ENCODE data around the gene CPT1A. TPM values are rescaled to one million over a fixed set of nuclear protein-coding genes. Genes with fewer than 3 reads are reported as not detected.

The CPT1A gene
- polyA plus RNA-seq, 2 donors = 8.4 to 13.8 TPM

GRCh38 chr11:68855205-68855981 is 13.7 kb upstream of the CPT1A start:
- Histone ChIP-seq H3K4me3 (ENCODE audit: low read depth in 1 of 2, low read length in 2 of 2) (peak overlapping the region; percentile 32 to 43), H3K27me3 (ENCODE audit: control insufficient read depth in 1 of 2, insufficient read depth in 2 of 2, low read length in 2 of 2) (peaks cover 0 to 8% of the 10 kb centered on the region in 2 donors), H3K4me1 (ENCODE audit: control insufficient read depth in 2 of 2, insufficient read depth in 2 of 2, low read length in 1 of 2) (peaks cover 3% of the 10 kb centered on the region in 2 donors), H3K27ac (ENCODE audit: low read depth in 2 of 2, low read length in 1 of 2) (peak overlapping the region in 1 of 2 donors; percentile 27), H3K9me3 (ENCODE audit: control insufficient read depth in 2 of 2, insufficient read depth in 1 of 2, low read depth in 1 of 2, low read length in 1 of 2) (no peaks in the 10 kb centered on the region), H3K36me3 (ENCODE audit: control insufficient read depth in 2 of 2, insufficient read depth in 2 of 2, low read length in 1 of 2) (no peaks in the 10 kb centered on the region)
- WGBS, 2 donors = 7% methylated on average over 54 to 62 of the region's 62 CpGs

GRCh38 chr11:68854273-68854958 is 12.7 kb upstream of the CPT1A start:
- H3K27ac ChIP-seq (ENCODE audit: low read depth in 2 of 2, low read length in 1 of 2) = no peak overlapping the region
- H3K4me1 ChIP-seq (ENCODE audit: control insufficient read depth in 2 of 2, insufficient read depth in 2 of 2, low read length in 1 of 2) = peaks cover 3% of the 10 kb centered on the region in 2 donors
- no peaks in the 10 kb centered on the region for H3K36me3 ChIP-seq (ENCODE audit: control insufficient read depth in 2 of 2, insufficient read depth in 2 of 2, low read length in 1 of 2)
- H3K9me3 ChIP-seq (ENCODE audit: control insufficient read depth in 2 of 2, insufficient read depth in 1 of 2, low read depth in 1 of 2, low read length in 1 of 2) = no peaks in the 10 kb centered on the region
- peaks cover 0 to 8% of the 10 kb centered on the region in 2 donors for H3K27me3 ChIP-seq (ENCODE audit: control insufficient read depth in 1 of 2, insufficient read depth in 2 of 2, low read length in 2 of 2)
- no peak overlapping the region for H3K4me3 ChIP-seq (ENCODE audit: low read depth in 1 of 2, low read length in 2 of 2)
- 21% methylated on average over 42 of the region's 42 CpGs for WGBS, 2 donors

- H3K4me3 ChIP-seq (ENCODE audit: low read depth in 1 of 2, low read length in 2 of 2) = no peak overlapping the region
- no peaks in the 10 kb centered on the region for H3K36me3 ChIP-seq (ENCODE audit: control insufficient read depth in 2 of 2, insufficient read depth in 2 of 2, low read length in 1 of 2)
- 75 to 83% methylated on average over 8 of the region's 8 CpGs for WGBS, 2 donors
- no peak overlapping the region for H3K27ac ChIP-seq (ENCODE audit: low read depth in 2 of 2, low read length in 1 of 2)
- H3K9me3 ChIP-seq (ENCODE audit: control insufficient read depth in 2 of 2, insufficient read depth in 1 of 2, low read depth in 1 of 2, low read length in 1 of 2) = no peaks in the 10 kb centered on the region
- peaks cover 3% of the 10 kb centered on the region in 2 donors for H3K4me1 ChIP-seq (ENCODE audit: control insufficient read depth in 2 of 2, insufficient read depth in 2 of 2, low read length in 1 of 2)
- peaks cover 0 to 8% of the 10 kb centered on the region in 2 donors for H3K27me3 ChIP-seq (ENCODE audit: control insufficient read depth in 1 of 2, insufficient read depth in 2 of 2, low read length in 2 of 2)
Measured at GRCh38 chr11:68852628-68853027, 10.9 kb upstream of the CPT1A start.

GRCh38 chr11:68848429-68848828 is 6.7 kb upstream of the CPT1A start:
- Histone ChIP-seq H3K4me1 (ENCODE audit: control insufficient read depth in 2 of 2, insufficient read depth in 2 of 2, low read length in 1 of 2) (peaks cover 0 to 2% of the 10 kb centered on the region in 2 donors), H3K4me3 (ENCODE audit: low read depth in 1 of 2, low read length in 2 of 2) (no peak overlapping the region), H3K27ac (ENCODE audit: low read depth in 2 of 2, low read length in 1 of 2) (no peak overlapping the region), H3K36me3 (ENCODE audit: control insufficient read depth in 2 of 2, insufficient read depth in 2 of 2, low read length in 1 of 2) (no peaks in the 10 kb centered on the region), H3K9me3 (ENCODE audit: control insufficient read depth in 2 of 2, insufficient read depth in 1 of 2, low read depth in 1 of 2, low read length in 1 of 2) (no peaks in the 10 kb centered on the region), H3K27me3 (ENCODE audit: control insufficient read depth in 1 of 2, insufficient read depth in 2 of 2, low read length in 2 of 2) (no peaks in the 10 kb centered on the region)
- 82 to 88% methylated on average over 15 of the region's 15 CpGs for WGBS, 2 donors

- 76 to 78% methylated on average over 4 of the region's 4 CpGs for WGBS, 2 donors
- no peaks in the 10 kb centered on the region for H3K36me3 ChIP-seq (ENCODE audit: control insufficient read depth in 2 of 2, insufficient read depth in 2 of 2, low read length in 1 of 2)
- H3K4me1 ChIP-seq (ENCODE audit: control insufficient read depth in 2 of 2, insufficient read depth in 2 of 2, low read length in 1 of 2) = peaks cover 3 to 5% of the 10 kb centered on the region in 2 donors
- H3K27ac ChIP-seq (ENCODE audit: low read depth in 2 of 2, low read length in 1 of 2) = no peak overlapping the region
- H3K9me3 ChIP-seq (ENCODE audit: control insufficient read depth in 2 of 2, insufficient read depth in 1 of 2, low read depth in 1 of 2, low read length in 1 of 2) = no peaks in the 10 kb centered on the region
- H3K27me3 ChIP-seq (ENCODE audit: control insufficient read depth in 1 of 2, insufficient read depth in 2 of 2, low read length in 2 of 2) = no peaks in the 10 kb centered on the region
- H3K4me3 ChIP-seq (ENCODE audit: low read depth in 1 of 2, low read length in 2 of 2) = no peak overlapping the region
Measured at GRCh38 chr11:68847395-68847794, 5.7 kb upstream of the CPT1A start.

- Histone ChIP-seq H3K27ac (ENCODE audit: low read depth in 2 of 2, low read length in 1 of 2) (no peak overlapping the region), H3K4me1 (ENCODE audit: control insufficient read depth in 2 of 2, insufficient read depth in 2 of 2, low read length in 1 of 2) (peaks cover 3 to 9% of the 10 kb centered on the region in 2 donors), H3K9me3 (ENCODE audit: control insufficient read depth in 2 of 2, insufficient read depth in 1 of 2, low read depth in 1 of 2, low read length in 1 of 2) (no peaks in the 10 kb centered on the region), H3K4me3 (ENCODE audit: low read depth in 1 of 2, low read length in 2 of 2) (no peak overlapping the region), H3K36me3 (ENCODE audit: control insufficient read depth in 2 of 2, insufficient read depth in 2 of 2, low read length in 1 of 2) (no peaks in the 10 kb centered on the region), H3K27me3 (ENCODE audit: control insufficient read depth in 1 of 2, insufficient read depth in 2 of 2, low read length in 2 of 2) (no peaks in the 10 kb centered on the region)
- 75% methylated on average over 18 of the region's 18 CpGs for WGBS, 2 donors
Measured at GRCh38 chr11:68845351-68846002, 3.8 kb upstream of the CPT1A start.

- peaks cover 3 to 12% of the 10 kb centered on the region in 2 donors for H3K4me1 ChIP-seq (ENCODE audit: control insufficient read depth in 2 of 2, insufficient read depth in 2 of 2, low read length in 1 of 2)
- no peaks in the 10 kb centered on the region for H3K36me3 ChIP-seq (ENCODE audit: control insufficient read depth in 2 of 2, insufficient read depth in 2 of 2, low read length in 1 of 2)
- H3K27ac ChIP-seq (ENCODE audit: low read depth in 2 of 2, low read length in 1 of 2) = no peak overlapping the region
- no peaks in the 10 kb centered on the region for H3K9me3 ChIP-seq (ENCODE audit: control insufficient read depth in 2 of 2, insufficient read depth in 1 of 2, low read depth in 1 of 2, low read length in 1 of 2)
- H3K27me3 ChIP-seq (ENCODE audit: control insufficient read depth in 1 of 2, insufficient read depth in 2 of 2, low read length in 2 of 2) = no peaks in the 10 kb centered on the region
- 83 to 85% methylated on average over 6 of the region's 6 CpGs for WGBS, 2 donors
- no peak overlapping the region for H3K4me3 ChIP-seq (ENCODE audit: low read depth in 1 of 2, low read length in 2 of 2)
Measured at GRCh38 chr11:68844801-68845200, 3.1 kb upstream of the CPT1A start.

- H3K9me3 ChIP-seq (ENCODE audit: control insufficient read depth in 2 of 2, insufficient read depth in 1 of 2, low read depth in 1 of 2, low read length in 1 of 2) = no peaks in the 10 kb centered on the region
- peaks cover 3 to 15% of the 10 kb centered on the region in 2 donors for H3K4me1 ChIP-seq (ENCODE audit: control insufficient read depth in 2 of 2, insufficient read depth in 2 of 2, low read length in 1 of 2)
- WGBS, 2 donors = 80% methylated on average over 3 of the region's 3 CpGs
- no peak overlapping the region for H3K4me3 ChIP-seq (ENCODE audit: low read depth in 1 of 2, low read length in 2 of 2)
- no peaks in the 10 kb centered on the region for H3K36me3 ChIP-seq (ENCODE audit: control insufficient read depth in 2 of 2, insufficient read depth in 2 of 2, low read length in 1 of 2)
- H3K27ac ChIP-seq (ENCODE audit: low read depth in 2 of 2, low read length in 1 of 2) = peak overlapping the region in 1 of 2 donors; percentile 34
- H3K27me3 ChIP-seq (ENCODE audit: control insufficient read depth in 1 of 2, insufficient read depth in 2 of 2, low read length in 2 of 2) = no peaks in the 10 kb centered on the region
Measured at GRCh38 chr11:68844376-68844775, 2.7 kb upstream of the CPT1A start.

GRCh38 chr11:68843703-68844312 is 2.1 kb upstream of the CPT1A start:
- peaks cover 3 to 16% of the 10 kb centered on the region in 2 donors for H3K4me1 ChIP-seq (ENCODE audit: control insufficient read depth in 2 of 2, insufficient read depth in 2 of 2, low read length in 1 of 2)
- H3K4me3 ChIP-seq (ENCODE audit: low read depth in 1 of 2, low read length in 2 of 2) = peak overlapping the region; percentile 36 to 49
- WGBS, 2 donors = 10 to 14% methylated on average over 54 of the region's 54 CpGs
- no peaks in the 10 kb centered on the region for H3K36me3 ChIP-seq (ENCODE audit: control insufficient read depth in 2 of 2, insufficient read depth in 2 of 2, low read length in 1 of 2)
- no peaks in the 10 kb centered on the region for H3K27me3 ChIP-seq (ENCODE audit: control insufficient read depth in 1 of 2, insufficient read depth in 2 of 2, low read length in 2 of 2)
- H3K27ac ChIP-seq (ENCODE audit: low read depth in 2 of 2, low read length in 1 of 2) = peak overlapping the region; percentile 23 to 34
- no peaks in the 10 kb centered on the region for H3K9me3 ChIP-seq (ENCODE audit: control insufficient read depth in 2 of 2, insufficient read depth in 1 of 2, low read depth in 1 of 2, low read length in 1 of 2)

Measured in esophagus (tissue), 2 donors.